HG03039 (cell line): ENCODE measurements around the gene NARF.
"Not testable (repeated sequence)": the region's sequence is repeated elsewhere in the genome, so short reads cannot be mapped to it uniquely, and the experiment has no call there.

Source experiments
- ATAC-seq: cut with Tn5 transposase; IDR thresholded peaks from one replicate; pipeline ENCODE4 v1.9.1; 2021; ENCODE audit warnings: mild to moderate bottlenecking, moderate library complexity; ENCODE audit not compliant: unreplicated experiment

The NARF gene

DNA sequence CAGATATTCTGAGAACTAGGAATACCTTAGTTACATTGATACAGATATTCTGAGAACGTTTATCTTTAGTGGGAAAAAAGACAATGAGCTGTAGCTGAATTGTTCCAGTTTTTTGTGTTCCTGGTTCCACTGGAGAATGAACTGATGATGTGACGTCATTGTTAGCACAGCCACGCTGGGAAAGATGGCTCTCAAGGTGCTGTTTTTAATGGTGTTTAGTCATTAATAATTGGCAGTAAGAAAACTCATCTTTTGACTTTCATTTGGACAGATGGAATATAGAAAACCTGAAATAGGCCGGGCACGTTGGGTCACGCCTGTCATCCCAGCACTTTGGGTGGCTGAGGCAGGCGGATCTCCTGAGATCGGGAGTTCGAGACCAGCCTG is 71.4 kb downstream of the NARF start:
- no peak for ATAC-seq

DNA sequence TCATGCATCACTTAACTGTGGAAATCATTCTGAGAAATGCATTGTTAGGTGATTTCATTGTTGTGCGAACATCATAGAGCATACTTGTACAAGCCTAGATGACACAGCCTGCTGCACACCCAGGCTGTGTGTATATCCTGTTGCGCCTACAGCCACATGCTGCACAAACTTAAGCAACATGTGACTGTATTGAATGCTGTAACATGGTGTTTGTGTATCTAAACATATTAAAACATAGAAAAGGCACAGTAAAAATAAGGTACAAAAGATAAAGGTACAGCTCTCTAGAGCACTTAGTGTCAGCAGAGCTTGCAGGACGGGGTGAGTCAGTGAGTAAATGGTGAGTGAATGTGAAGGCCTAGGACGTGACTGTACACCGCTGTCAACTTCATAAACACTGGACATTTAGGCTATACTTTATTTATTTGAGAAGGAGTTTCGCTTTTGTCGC is 72.9 kb downstream of the NARF start:
- no peak for ATAC-seq

DNA sequence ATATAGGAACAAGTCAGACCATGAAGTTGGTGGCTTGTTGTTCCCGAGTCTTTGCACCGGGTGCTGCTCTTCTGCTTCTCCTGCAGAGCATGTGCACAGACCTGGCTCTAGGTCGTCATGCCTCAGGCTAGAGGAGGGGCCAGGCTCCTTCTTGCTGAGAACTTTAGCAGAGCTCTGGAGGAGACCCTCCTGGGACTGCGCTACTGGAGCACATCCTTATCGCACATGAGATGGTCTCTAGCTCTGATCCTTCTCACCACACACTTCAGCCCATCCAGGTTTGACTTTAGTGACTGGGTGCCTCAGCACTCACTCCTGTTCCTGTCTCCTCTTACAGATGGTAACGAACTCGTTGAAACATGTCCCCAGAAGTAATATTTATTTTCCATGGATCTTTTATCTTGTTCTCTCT is 75.9 kb downstream of the NARF start:
- ATAC-seq: no peak

DNA sequence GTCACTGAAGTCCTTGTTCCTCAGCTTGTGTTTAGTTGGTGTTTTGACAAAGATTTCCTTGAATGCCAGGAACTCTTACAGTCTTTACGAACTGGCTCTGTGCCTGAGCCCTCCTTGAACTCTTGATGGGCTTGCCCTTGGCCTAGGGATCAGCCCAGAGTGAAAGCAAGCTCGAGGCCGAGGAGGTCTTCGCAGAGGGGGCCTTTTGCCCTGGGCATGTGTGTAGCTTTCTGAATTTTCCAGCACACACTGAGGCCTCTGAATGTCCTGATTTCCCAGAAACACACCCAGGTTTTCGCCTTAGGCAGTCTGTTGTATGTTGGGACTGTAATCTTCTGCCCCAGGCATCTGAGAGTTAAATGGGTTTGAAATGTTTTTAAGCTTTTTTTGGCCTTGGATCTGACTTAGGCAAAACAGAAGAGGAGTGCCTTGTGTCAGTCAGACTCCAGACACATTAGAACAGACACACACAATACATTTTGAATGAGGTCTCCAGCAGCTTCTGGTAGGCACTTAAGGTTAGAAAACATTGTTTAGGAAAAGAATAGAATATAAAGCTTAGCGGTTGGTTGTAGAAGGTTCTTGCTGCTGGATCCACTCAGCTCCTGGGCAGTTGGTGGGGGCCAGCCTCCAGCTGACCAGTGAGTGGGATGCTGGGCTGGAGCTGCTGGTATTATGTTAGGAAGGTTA is 78.1 kb downstream of the NARF start:
- no peak for ATAC-seq

DNA sequence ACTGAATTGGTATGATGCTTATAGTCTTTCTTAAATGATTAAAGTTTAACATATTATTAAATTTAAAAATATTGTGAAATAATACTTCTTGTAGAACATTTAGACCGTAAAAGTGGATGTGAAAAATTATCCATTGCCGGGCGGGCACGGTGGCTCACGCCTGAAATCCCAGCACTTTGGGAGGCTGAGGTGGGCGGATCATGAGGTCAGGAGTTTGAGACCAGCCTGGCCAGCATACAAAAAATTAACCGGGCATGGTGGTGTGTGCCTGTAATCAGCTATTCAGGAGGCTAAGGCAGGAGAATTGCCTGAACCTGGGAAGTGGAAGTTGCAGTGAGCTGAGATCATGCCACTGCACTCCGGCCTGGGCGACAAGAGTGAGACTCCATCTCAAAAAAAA is 78.7 kb downstream of the NARF start:
- ATAC-seq: not testable (repeated sequence)

DNA sequence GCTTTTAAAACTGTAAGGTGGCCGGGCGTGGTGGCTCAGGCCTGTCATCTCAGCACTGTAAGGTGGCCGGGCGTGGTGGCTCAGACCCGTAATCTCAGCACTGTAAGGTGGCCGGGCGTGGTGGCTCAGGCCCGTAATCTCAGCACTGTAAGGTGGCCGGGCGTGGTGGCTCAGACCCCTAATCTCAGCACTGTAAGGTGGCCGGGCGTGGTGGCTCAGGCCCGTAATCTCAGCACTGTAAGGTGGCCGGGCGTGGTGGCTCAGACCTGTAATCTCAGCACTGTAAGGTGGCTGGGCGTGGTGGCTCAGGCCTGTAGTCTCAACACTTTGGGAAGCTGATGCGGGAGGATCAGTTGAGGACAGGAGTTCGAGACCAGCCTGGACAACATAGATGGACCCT is 80.5 kb downstream of the NARF start:
- not testable (repeated sequence) for ATAC-seq
